ENCODE data around the gene HSD17B8. TPM values are rescaled to one million over a fixed set of nuclear protein-coding genes. Genes with fewer than 3 reads are reported as not detected.
"Not testable (repeated sequence)": the region's sequence is repeated elsewhere in the genome, so short reads cannot be mapped to it uniquely, and the experiment has no call there.

Gene HSD17B8
- total RNA-seq, 2 donors from 2014 or later = 10.3 to 31.4 TPM

GRCh38 chr6:33217681-33218080, 13.2 kb downstream of the HSD17B8 start:
- no peak for DNase-seq (ENCODE audit: low spot score)
- no peak for TF ChIP-seq CTCF (IDR thresholded peaks at IDR 0.05)
- no peaks in the 10 kb centered on the region for H3K9me3 ChIP-seq
- peaks cover 0 to 14% of the 10 kb centered on the region in 2 donors for H3K4me1 ChIP-seq
- no peak overlapping the region for H3K4me3 ChIP-seq
- H3K27me3 ChIP-seq = no peaks in the 10 kb centered on the region
- H3K27ac ChIP-seq = no peak overlapping the region
- H3K36me3 ChIP-seq = no peaks in the 10 kb centered on the region

DNA sequence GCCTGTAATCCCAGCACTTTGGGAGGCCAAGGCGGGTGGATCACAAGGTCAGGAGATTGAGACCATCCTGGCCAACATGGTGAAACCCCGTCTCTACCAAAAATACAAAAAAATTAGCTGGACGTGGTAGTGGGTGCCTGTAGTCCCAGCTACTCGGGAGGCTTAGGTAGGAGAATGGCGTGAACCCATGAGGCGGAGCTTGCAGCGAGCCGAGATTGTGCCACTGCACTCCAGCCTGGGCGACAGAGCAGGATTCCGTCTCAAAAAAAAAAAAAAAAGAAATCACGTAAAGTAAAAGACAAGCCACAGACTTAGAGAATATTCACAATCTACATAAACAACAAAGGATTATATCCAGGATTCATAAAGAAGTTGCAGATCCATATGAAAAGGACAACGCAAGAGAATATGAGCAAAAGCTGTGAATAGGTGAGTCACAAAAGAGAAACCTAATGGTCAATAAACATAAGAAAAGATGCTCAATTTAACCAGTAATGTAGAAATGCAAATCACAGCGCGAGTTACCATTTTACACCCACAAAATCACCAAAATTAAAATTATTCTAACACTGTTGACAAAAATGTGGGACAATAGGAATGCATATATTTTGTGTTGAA, 22.2 kb downstream of the HSD17B8 start:
- not testable (repeated sequence) for H3K4me3 ChIP-seq; H3K27me3 ChIP-seq; H3K4me1 ChIP-seq; H3K36me3 ChIP-seq; DNase-seq (ENCODE audit: low spot score); H3K9me3 ChIP-seq; H3K27ac ChIP-seq

DNA sequence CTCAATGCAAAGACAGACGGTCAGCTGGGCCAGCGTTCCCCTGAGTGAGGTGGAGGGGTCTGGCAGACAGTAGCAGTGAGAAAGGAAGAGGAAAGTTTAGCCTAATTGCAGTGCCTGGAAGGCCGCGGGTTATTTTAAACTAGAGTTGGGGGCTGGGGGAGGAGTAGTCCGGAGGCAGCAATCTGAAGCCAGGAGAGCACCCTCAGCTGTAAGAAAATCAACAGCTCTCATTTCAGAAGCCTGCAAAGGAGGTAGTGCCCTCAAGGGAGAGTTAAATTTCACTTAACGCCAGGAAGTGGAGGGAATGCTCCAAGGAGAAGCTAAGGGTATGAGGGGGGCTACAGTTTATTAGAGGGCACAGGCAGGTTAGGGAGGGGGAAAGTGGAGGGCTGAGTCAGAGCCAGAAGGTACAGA, 30.8 kb downstream of the HSD17B8 start:
- Histone ChIP-seq H3K36me3 (no peaks in the 10 kb centered on the region), H3K9me3 (no peaks in the 10 kb centered on the region), H3K27me3 (no peaks in the 10 kb centered on the region), H3K4me3 (no peak overlapping the region), H3K4me1 (no peaks in the 10 kb centered on the region), H3K27ac (no peak overlapping the region)
- no peak for DNase-seq (ENCODE audit: low spot score)
- TF ChIP-seq CTCF (IDR thresholded peaks at IDR 0.05) = no peak

- no peaks in the 10 kb centered on the region for H3K27me3 ChIP-seq
- H3K4me1 ChIP-seq = no peaks in the 10 kb centered on the region
- DNase-seq (ENCODE audit: low spot score) = no peak
- H3K4me3 ChIP-seq = no peak overlapping the region
- TF ChIP-seq CTCF (IDR thresholded peaks at IDR 0.05) = no peak
- H3K27ac ChIP-seq = no peak overlapping the region
- no peaks in the 10 kb centered on the region for H3K36me3 ChIP-seq
- H3K9me3 ChIP-seq = no peaks in the 10 kb centered on the region
These were observed 31.9 kb downstream of the HSD17B8 start for GRCh38 chr6:33236328-33236727.

DNA sequence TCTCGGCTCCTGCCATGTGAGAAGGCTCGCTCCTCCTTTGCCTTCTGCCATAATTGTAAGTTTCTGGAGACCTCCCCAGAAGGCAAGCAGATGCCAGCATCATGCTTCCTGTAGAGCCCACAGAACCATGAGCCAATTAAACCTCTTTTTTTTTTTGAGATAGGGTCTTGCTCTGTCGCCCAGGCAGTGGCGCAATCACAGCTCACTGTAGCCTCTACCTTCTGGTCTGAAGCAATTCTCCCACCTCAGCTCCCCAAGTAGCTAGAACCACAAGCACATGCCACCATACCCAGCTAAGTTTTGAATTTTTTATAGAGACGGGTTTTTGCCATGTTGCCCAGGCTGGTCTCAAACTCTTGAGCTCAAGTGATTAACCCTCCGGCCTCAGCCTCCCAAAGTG, 32.4 kb downstream of the HSD17B8 start:
- no peaks in the 10 kb centered on the region for H3K9me3 ChIP-seq
- no peak for DNase-seq (ENCODE audit: low spot score)
- no peak overlapping the region for H3K27ac ChIP-seq
- H3K4me1 ChIP-seq = no peaks in the 10 kb centered on the region
- no peaks in the 10 kb centered on the region for H3K27me3 ChIP-seq
- H3K4me3 ChIP-seq = no peak overlapping the region
- TF ChIP-seq CTCF (IDR thresholded peaks at IDR 0.05) = no peak
- no peaks in the 10 kb centered on the region for H3K36me3 ChIP-seq

DNA sequence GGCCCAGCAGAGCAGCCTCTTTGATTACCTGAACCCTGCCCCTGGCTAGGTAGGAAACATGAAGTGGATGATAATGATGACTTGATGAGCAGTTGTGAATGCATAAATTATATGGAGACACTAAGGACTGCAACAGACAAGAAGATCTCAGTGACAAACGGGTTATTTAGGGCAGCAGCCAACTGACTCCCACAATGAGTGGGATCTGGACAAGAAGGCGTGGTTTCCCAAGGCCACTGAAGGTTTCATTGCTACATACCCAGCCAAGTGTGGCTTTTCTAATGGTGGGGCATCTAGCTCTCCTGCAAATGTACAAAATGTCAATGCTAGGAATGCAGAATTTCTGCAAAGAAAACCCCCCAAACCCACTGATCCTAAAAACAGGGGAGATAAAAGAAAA, 33.3 kb downstream of the HSD17B8 start:
- no peaks in the 10 kb centered on the region for H3K27me3 ChIP-seq
- no peaks in the 10 kb centered on the region for H3K36me3 ChIP-seq
- DNase-seq (ENCODE audit: low spot score) = no peak
- H3K27ac ChIP-seq = no peak overlapping the region
- H3K4me1 ChIP-seq = no peaks in the 10 kb centered on the region
- H3K9me3 ChIP-seq = no peaks in the 10 kb centered on the region
- no peak for TF ChIP-seq CTCF (IDR thresholded peaks at IDR 0.05)
- no peak overlapping the region for H3K4me3 ChIP-seq
